Activated gamma-delta T cell treated with Interleukin-2 at 50 U/mL for 16 hours (primary cell): ENCODE measurements around the gene SPTA1.

ENCODE experiments used
- DNase-seq: peaks from one replicate; pipeline ENCODE4 v3.0.0-alpha.2; 2020

Gene SPTA1

GRCh38 chr1:158681606-158682005, 4.9 kb downstream of the SPTA1 start:
- DNase-seq, result no peak

GRCh38 chr1:158679289-158679688, 7.2 kb downstream of the SPTA1 start:
- DNase-seq, result no peak

GRCh38 chr1:158675563-158676323, 10.8 kb downstream of the SPTA1 start:
- DNase-seq, result no peak

GRCh38 chr1:158674302-158674701, 12.2 kb downstream of the SPTA1 start:
- no peak for DNase-seq

GRCh38 chr1:158666037-158666436, 20.5 kb downstream of the SPTA1 start:
- DNase-seq, result no peak

- DNase-seq, result no peak
Observed at GRCh38 chr1:158654571-158654970, 31.9 kb downstream of the SPTA1 start.

GRCh38 chr1:158654086-158654485, 32.4 kb downstream of the SPTA1 start:
- no peak for DNase-seq

GRCh38 chr1:158652721-158653334, 33.7 kb downstream of the SPTA1 start:
- no peak for DNase-seq

GRCh38 chr1:158649052-158649451, 37.5 kb downstream of the SPTA1 start:
- DNase-seq, result no peak

GRCh38 chr1:158646465-158646864, 40.0 kb downstream of the SPTA1 start:
- no peak for DNase-seq

GRCh38 chr1:158644449-158644848, 42.1 kb downstream of the SPTA1 start:
- DNase-seq, result no peak

- DNase-seq, result no peak
Observed at GRCh38 chr1:158638904-158639303, 47.6 kb downstream of the SPTA1 start.

GRCh38 chr1:158638146-158638545, 48.4 kb downstream of the SPTA1 start:
- no peak for DNase-seq

GRCh38 chr1:158613764-158614163, 72.8 kb downstream of the SPTA1 start:
- no peak for DNase-seq

- DNase-seq, result no peak
Observed at GRCh38 chr1:158611916-158612315, 74.6 kb downstream of the SPTA1 start.

- DNase-seq, result no peak
Observed at GRCh38 chr1:158607296-158607695, 79.2 kb downstream of the SPTA1 start.

- DNase-seq, result no peak
Observed at GRCh38 chr1:158604968-158605367, 81.5 kb downstream of the SPTA1 start, which contains the start of gene OR10Z1. OR10Z1 (plus strand) TSS chr1:158605268; CDS start chr1:158606439, 1,171 bp downstream.

- DNase-seq, result no peak
Observed at GRCh38 chr1:158600735-158601134, 85.8 kb downstream of the SPTA1 start.

- DNase-seq, result no peak
Observed at GRCh38 chr1:158586942-158587341, 99.6 kb downstream of the SPTA1 start.

GRCh38 chr1:158583962-158584361, 102.6 kb downstream of the SPTA1 start:
- DNase-seq, result no peak

- no peak for DNase-seq
Observed at GRCh38 chr1:158579733-158580132, 106.8 kb downstream of the SPTA1 start, which contains the start of gene OR10X1. OR10X1 (minus strand) TSS chr1:158579899; CDS start chr1:158579899, 0 bp downstream.

GRCh38 chr1:158577561-158577960, 109.0 kb downstream of the SPTA1 start:
- no peak for DNase-seq

- no peak for DNase-seq
Observed at GRCh38 chr1:158572226-158572625, 114.3 kb downstream of the SPTA1 start.

- no peak for DNase-seq
Observed at GRCh38 chr1:158570480-158570879, 116.0 kb downstream of the SPTA1 start, which contains the start of gene OR6P1. OR6P1 (minus strand) TSS chr1:158570580; CDS start chr1:158563604, 6,976 bp downstream.
